Endometrial microvascular endothelial cells (primary cell): Measurements from ENCODE around the gene AP5Z1. TPM values are rescaled to one million over a fixed set of nuclear protein-coding genes. Genes with fewer than 3 reads are reported as not detected.

Source experiments
- in situ Hi-C: cut with HindIII; loops from 2 replicates; pipeline ENCODE4 v1.10.0; 2017; ENCODE audit warnings: low sequenced_read_pairs, low pct_unique_long_range_greater_than_20kb; ENCODE audit errors: inconsistent ontology term
- total RNA-seq: library from RNA; depleted of rRNA; stranded (reverse); fragments of >200 nt; gene quantifications from one replicate; pipeline ENCODE4 v1.2.3, GENCODE V29; 2015; ENCODE audit errors: inconsistent ontology term

Gene AP5Z1
- total RNA-seq, 1 donor from 2014 or later: 25.6 TPM

GRCh38 chr7:4744391-4745264 lies 30.8 kb upstream of the AP5Z1 start:
- in situ Hi-C loops: loop anchor here (10.0 kb wide), 1 partner anchor 140 kb away; no protein-coding TSS in a partner anchor

DNA sequence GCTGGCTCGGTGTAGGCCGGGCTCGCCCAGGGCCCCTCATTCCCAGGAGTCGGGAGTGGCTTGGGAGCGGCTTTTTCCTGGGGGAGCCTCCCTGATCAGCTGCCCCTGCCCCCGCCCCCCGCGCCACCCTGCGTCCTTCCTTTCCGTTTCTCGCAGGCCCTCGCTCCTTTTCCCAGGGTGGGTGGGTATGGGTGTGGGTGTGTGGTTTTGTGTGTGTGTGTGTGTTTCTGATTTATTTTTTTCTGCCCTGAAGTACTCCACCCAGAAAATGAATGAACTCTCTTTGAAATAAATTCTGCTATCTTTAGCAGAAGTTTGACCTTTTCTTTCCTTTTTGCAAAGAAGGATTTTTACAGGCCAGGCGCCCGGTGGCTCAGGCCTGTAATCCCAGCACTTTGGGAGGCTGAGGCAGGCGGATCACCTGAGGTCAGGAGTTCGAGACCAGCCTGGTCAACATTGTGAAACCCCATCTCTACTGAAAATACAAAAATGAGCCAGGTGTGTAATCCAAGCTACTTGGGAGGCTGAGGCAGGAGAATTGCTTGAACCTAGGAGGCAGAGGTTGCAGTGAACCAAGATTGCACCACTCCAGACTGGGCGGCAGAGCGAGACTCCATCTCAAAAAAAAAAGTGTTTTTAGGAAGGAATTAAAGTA lies 30.0 kb upstream of the AP5Z1 start:
- in situ Hi-C loops: loop anchor here (10.0 kb wide), 1 partner anchor 141 kb away; no protein-coding TSS in a partner anchor

GRCh38 chr7:4745971-4746919 lies 29.2 kb upstream of the AP5Z1 start:
- in situ Hi-C loops: loop anchor here (10.0 kb wide), 1 partner anchor 141 kb away; no protein-coding TSS in a partner anchor

DNA sequence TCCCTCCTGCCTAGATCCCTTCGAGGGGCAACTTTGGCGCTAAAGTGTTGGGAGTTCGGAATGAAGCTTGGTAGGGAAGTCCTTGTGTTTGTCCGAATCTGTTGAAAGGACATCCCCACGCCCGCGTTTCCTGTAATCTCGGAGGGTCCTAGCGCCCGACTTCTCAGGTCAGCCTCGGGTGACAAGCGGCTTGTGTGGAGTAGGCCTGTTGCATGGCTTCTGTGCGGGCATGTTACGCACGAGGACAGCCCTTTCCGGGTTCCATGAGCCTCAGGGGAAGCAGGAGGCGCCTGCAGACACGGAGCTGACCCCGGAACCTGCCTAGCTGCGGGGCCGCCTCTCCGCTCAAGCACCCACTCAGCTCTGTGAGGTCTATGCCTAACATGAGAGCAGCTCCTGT lies 28.4 kb upstream of the AP5Z1 start:
- in situ Hi-C loops: loop anchor here (10.0 kb wide), 1 partner anchor 142 kb away; no protein-coding TSS in a partner anchor

DNA sequence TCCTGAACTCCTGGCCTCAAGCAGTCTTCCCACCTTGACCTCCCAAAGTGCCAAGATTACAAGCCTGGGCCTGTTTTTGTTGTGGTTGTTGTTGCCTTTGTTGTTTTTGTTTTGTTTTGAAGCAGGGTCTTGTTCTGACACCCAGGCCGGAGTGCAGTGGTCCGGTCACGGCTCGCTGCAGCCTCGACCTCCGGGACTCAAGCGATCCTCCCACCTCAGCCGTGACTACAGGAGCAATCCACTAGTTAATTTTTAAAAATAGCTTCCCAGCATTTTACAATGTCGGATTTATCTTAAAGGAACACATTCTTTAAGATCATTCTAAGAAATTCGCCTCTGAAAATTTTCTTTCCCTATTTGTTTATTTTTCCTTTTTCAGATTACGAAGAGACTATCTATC lies 27.7 kb upstream of the AP5Z1 start:
- in situ Hi-C loops: loop anchor here (10.0 kb wide), 1 partner anchor 143 kb away; no protein-coding TSS in a partner anchor

DNA sequence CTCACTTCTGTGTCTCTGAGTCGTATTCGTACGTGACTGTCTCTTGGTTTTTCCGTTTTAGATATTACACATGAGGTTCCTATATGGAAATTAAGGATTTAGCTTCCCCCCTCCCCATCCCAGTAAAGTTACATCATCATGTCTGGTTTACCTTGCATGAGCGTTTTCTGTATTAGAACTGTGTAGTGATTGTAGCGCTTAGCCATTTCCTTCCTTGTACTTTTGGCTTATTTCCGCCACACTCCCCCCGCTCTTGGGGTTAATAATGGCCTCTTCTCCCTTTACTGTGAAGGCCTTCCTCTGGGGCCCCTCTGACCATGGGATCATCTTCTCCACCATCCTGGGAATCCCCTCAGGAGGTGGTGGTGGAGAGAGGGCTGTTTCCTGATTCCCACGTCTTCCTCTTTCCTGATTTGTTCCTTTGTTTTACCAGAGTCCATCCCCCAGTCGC lies 27.2 kb upstream of the AP5Z1 start:
- in situ Hi-C loops: loop anchor here (10.0 kb wide), 1 partner anchor 143 kb away; no protein-coding TSS in a partner anchor

DNA sequence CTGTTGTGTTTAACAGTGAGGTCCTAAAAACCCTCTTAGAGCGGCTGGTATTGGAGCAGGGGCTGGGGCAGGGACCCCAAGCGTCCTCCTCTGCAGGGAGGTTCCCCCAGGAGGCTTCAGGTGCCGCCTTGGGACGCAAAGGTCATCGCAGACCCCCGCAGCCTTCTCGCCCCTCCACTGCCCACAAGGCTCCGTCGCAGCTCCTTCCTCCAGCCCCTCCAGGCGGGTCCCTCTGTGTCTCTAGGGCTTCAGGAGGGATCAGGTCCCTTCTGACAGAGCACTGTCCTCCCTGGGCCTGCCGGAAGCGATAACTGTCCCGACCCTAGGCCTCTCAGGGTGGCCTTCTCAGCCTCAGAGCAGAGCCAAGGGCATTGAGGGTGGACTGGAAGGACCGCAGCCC lies 26.1 kb upstream of the AP5Z1 start:
- in situ Hi-C loops: loop anchor here (10.0 kb wide), 1 partner anchor 145 kb away; no protein-coding TSS in a partner anchor

- in situ Hi-C loops: loop anchor here (10.0 kb wide), 1 partner anchor 145 kb away; no protein-coding TSS in a partner anchor
Measured at GRCh38 chr7:4749798-4750197, 25.6 kb upstream of the AP5Z1 start.

DNA sequence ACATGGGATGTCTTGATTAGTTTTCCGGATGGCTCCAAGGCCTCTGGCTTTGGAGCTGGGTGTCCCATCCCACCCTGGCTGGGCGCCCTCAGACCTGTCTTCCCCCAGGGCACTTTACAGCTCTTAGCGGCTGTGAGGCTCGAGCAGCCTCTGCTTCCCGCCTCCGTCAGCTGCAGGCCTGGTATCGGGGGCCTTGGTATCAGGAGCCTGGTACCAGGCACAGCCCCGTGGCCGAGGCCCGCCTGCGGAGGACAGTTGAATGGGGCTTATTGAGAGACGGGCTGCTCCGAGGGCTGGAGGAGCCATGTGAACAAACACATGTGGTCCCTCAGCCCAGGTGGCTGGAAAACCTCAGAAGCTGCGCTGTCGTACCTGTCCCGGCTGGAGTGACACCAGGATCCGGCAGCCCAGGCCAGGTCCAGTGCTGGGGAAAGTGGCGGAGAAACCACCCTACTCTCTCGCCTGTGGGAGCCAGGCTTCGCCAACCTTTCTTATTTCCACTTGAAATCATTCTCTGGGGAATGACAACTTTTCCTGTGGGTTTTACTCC lies 23.9 kb upstream of the AP5Z1 start:
- in situ Hi-C loops: no loop called here

DNA sequence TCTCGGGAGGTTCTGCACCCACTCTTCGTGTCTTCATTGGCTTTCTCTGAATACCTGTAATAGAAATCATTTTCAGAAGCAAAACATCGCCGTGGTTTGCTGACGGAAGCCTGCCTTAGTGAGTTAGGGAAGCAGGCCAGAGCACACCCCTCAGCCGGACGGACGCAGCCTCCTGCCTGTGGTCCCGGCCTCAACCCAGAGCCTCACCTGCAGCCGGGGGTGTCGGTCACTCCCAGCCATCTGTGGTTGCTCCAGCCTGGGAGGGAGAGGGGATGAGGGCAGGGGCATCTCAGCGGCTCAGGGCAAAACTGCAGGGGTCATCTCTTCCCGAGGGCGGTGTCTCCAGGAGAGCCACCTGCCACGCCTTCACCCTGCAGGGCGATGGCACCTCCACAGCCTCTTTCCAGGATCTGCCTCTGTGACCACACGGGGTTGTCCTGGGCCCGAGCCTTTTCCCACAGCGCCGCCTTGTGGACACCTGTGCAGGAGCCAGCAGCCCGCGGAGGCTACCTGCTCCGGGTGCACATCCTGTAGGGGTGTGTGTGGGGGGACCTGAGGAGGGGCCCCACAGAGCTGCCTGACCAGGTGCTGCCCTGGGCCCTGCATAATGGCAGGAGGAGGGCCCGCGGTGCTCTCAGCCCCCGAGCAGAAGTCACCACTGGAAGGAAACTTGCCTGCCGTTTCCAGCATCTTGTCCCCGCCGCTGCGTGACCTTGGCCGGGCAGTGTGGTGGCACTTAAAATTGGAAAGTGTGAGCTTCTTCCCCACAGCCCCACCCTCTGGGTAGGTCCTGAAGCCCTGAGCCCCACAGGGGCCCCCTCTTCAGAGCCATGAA lies 21.6 kb upstream of the AP5Z1 start:
- in situ Hi-C loops: no loop called here

DNA sequence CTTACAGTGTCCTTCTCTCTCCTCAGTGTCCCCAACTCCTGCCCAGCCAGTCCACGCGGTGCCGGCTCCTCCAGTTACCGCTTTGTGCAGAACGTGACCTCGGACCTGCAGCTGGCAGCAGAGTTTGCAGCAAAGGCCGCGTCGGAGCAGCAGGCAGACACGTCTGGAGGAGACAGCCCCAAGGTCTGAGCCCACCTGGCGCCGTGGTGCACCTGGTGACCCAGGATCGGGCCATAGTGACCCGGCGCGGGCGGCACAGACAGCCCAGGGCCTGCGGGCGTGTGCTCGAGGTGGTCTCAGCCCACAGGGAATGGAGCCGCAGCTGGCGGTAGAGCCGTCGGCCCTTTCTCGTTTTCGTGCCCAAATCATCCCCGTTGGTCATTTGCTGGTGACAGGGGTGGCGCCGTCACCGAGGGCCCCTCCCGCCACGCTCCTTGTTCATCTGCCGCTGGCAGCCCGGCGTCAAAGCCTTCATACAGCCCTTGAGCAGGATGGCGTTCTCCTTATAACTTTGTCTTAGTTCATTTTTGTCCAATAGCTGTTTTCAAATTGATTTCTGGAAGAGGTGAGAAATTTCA lies 20.9 kb upstream of the AP5Z1 start:
- in situ Hi-C loops: no loop called here

- in situ Hi-C loops: no loop called here
Measured at GRCh38 chr7:4755045-4755444, 20.4 kb upstream of the AP5Z1 start.

- in situ Hi-C loops: no loop called here
Measured at GRCh38 chr7:4758111-4758510, 17.3 kb upstream of the AP5Z1 start.

GRCh38 chr7:4758791-4759190 lies 16.6 kb upstream of the AP5Z1 start:
- in situ Hi-C loops: no loop called here

DNA sequence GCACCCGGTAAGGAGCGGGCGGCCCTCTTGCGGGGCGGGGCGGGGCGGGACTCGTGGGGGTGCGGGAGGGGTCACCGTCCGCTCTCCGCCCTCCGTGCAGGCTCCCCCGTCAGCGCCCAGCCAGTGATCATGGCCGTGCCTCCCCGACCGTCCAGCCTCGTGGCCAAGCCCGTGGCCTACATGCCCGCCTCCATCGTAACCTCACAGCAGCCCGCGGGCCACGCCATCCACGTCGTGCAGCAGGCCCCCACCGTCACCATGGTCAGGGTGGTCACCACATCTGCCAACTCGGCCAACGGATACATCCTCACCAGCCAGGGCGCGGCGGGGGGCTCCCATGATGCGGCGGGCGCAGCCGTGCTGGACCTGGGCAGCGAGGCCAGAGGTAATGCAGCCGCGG lies 16.2 kb upstream of the AP5Z1 start:
- in situ Hi-C loops: no loop called here

DNA sequence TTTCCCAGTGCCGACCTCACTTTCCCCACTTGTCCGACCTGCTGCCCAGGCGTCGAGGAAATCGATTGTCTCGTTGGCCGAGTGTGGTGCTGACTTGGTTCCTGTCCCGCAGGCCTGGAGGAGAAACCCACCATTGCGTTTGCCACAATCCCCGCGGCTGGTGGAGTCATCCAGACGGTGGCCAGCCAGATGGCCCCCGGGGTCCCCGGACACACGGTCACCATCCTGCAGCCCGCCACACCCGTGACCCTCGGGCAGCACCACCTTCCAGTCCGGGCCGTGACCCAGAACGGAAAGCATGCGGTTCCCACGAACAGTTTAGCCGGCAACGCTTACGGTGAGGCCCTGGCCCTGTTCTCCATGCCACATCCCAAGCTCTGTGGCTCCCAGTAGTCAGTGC lies 14.5 kb upstream of the AP5Z1 start:
- in situ Hi-C loops: no loop called here
